Dedifferentiated amniotic fluid mesenchymal stem cell (primary cell): ENCODE results near the gene CWC25.
A peak's percentile ranks its signal among the peaks of the same experiment; 100 is the strongest.
"Not testable (repeated sequence)": the region's sequence is repeated elsewhere in the genome, so short reads cannot be mapped to it uniquely, and the experiment has no call there.

Experiments used
- DNase-seq: peaks from one replicate; pipeline ENCODE4 v3.0.0-alpha.2; 2016; ENCODE audit errors: extremely low spot score

CWC25 gene

GRCh38 chr17:38824899-38825761 lies at the start of gene CWC25:
Gene CWC25, minus strand, starts transcription at chr17:38825321. Its CDS starts 138 bp downstream, at chr17:38825183.
- peak; percentile 94 for DNase-seq

GRCh38 chr17:38873640-38874380 lies 48.7 kb upstream of the CWC25 start:
- DNase-seq = no peak

DNA sequence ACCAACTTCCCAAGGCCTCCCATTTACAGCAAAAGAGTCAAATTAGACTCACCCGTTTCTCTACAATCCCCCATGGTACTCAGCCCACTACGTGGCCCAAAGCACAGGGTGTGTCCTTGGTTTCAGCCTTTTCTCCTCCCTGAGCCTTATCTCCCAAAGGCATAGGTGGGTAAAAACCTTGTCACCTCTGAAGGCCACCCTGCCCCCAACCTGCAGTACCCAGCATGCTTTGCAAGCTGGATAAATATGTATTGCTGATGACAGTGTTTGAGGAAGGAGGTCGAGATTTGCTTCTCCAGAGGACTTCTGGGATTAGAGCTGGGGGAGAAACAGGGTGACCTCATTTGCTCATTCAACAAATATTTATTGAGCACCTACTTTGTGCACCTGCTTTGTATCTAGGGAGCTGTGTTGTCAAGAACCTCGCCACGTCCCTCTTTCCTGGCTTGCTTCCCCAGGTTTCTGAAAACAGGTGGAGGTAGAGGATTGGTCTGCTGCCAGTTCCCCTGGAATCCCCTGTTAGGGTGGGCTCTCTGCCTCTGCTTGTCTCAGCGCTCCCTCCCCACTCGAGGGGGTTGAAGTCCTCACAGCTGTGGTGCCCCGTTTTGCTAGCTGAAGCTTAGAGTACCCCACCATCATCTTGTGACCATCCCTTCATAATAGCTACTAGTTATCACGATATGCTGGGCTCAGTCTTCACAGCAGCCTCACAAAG lies 47.7 kb upstream of the CWC25 start:
- no peak for DNase-seq

GRCh38 chr17:38872027-38872511 lies 46.9 kb upstream of the CWC25 start:
- DNase-seq = no peak

DNA sequence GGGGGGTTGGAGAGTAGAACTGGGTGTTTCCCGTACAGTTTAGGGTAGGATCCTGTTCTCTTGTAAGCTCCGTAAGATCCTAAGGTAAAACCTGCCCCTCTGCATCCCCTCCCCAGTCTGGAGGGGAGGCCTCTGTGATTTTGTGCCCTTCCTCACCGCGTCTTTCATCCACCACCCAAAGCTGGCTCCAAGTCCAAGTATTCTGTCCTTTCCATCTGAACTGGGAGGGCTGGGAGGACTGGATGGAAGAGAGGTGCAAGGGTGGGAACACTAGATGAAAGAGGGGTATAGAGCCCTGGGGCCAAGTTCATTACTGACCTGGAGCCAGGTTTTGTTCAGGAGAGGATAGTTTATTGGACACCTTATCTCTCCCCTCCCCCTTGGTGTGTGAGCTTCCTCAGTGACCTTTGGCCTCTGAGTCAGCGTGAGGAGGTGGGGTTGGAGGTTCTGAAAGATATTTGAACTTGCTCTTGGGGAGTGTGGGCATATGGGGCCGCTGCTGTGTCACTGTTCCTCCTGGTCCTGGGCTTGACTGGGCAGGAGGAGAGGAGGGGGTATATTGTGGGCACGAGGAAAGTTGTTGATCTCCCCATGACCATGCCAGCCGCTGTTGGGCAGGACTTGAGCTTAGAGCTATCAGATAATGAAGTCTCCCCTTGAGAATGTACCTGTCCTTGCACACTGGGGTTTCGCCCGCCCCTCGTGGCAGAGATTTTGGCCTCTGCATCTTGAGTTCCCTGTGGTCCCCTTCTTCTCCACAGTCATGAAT lies 46.3 kb upstream of the CWC25 start:
- peak; percentile 39 for DNase-seq

GRCh38 chr17:38870259-38871165 lies 45.4 kb upstream of the CWC25 start:
- DNase-seq = no peak

GRCh38 chr17:38869526-38870258 lies 44.6 kb upstream of the CWC25 start, which contains the start of gene LASP1:
Gene LASP1, plus strand, starts transcription at chr17:38870058. Its CDS starts 132 bp downstream, at chr17:38870190.
- DNase-seq = peak; percentile 80

DNA sequence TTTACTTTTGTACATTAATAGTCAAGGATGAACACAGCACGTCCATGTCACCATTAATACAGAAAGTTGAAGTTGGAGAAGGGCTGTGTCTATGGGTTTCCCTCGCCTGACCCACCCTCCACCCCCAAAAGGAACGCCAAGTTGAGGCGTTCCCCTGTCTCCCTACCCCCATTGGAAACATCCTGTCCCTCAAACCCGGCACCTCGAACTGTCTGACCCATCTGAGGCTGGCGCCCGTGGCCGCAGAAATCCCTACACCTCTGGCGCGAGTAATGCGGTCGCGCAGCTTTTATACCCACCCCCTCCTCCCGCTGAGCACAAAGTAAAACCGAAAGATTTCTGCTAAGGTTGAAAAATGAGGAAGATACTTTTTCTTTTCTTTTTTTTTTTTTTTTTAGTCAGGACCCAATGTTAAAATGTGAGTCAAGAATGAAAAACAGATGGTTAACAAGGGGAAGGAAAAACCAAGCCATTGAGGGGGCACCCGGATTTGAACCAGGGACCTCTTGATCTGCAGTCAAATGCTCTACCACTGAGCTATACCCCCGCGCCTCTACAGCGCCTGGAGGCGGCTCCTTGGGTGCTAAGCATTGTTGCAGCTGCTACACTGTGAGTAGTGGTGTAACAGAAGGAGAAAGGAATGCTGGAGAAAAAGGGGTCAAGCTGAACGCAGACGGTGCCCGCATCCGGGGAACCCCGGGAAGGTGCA lies 43.9 kb upstream of the CWC25 start:
- peak; percentile 87 for DNase-seq

DNA sequence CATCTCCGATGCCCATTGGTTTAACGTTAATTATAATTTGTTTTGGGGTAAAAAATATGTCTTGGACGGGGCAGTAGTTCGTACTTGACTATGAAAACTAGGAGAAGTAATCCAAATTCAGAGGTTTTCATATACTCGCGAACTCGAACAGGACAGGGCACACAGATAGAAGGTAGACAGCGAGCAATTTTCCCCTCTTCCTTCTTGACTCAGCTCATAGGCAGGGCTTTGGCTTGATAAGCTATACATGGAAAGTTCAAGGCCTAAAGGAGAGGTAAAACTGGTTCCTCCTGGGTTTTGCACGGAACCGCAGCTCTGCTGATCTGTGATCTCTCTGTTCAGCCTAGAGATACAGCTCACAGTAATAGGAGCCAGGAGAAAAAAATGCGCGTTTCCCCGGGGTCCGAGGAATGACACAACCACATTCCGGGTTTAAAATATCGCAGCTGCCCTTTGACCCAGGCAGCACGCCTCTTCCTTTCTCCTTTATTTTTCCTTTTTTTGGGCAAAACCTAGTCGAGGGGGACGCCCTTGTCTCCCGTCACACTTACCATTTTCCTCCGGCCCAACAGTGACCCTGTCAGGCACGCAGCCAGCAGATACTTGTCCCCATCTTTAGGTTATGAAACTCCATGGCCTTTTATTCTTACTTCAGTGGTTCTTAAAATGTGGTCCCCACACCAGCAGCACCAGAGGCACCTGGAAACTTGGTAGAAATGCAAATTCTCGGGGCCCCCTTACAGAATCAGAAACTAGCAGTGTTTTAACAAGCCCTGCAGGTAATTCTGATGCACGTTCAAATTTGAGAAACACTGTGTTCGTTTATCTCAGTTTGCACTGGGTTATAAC lies 43.1 kb upstream of the CWC25 start:
- peak; percentile 52 for DNase-seq

DNA sequence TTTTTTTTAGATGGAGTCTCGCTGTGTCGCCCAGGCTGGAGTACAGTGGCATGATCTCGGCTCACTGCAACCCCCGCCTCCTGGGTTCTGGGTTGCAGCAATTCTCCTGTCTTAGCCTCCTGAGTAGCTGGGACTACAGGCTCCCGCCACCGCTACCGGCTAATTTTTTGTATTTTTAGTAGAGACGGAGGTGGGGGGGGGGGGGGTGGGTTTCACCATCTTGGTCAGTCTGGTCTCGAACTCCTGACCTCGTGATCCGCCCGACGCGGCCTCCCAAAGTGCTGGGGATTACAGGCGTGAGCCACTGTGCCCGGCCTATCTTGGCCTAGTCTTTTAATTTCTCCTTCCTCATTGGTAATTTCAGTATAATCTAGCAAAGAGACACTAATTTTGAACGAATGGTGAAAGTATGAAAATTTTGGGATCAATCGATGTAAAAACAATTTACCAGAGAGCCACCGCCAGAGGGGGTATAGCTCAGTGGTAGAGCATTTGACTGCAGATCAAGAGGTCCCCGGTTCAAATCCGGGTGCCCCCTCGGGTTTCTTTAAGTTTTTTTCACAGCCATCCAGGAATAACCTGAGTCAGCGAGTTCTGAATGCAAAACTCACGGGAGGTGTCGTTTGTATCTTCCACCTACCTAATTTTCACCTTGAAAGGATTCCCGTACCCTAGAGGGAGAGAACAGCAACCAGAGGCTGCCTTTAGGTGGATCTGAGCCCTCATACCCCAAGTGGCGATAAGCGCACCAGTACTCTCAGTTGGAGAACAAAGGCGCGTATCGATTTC lies 42.3 kb upstream of the CWC25 start:
- DNase-seq = peak; percentile 75

- no peak for DNase-seq
These were observed 39.7 kb upstream of the CWC25 start for GRCh38 chr17:38864636-38865398.

GRCh38 chr17:38861399-38861843 lies 36.3 kb upstream of the CWC25 start:
- no peak for DNase-seq

DNA sequence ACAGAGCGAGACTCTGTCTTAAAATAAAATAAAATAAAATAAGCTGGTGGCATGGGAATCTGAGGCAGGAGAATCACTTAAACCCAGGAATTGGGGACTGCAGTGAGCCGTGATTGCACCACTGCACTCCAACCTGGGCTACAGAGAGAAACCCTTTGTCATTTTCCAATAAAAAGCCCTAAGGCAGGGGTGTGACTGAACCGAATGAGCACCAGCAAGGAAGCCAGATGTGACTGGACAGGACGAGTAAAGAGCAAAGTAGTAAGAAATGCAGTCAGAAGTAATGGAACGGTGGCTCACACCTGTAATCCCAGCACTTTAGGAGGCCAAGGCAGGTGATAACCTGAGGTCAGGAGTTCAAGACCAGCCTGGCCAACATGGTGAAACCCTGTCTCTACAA lies 32.1 kb upstream of the CWC25 start:
- no peak for DNase-seq

GRCh38 chr17:38855101-38855714 lies 30.1 kb upstream of the CWC25 start:
- DNase-seq = not testable (repeated sequence)

DNA sequence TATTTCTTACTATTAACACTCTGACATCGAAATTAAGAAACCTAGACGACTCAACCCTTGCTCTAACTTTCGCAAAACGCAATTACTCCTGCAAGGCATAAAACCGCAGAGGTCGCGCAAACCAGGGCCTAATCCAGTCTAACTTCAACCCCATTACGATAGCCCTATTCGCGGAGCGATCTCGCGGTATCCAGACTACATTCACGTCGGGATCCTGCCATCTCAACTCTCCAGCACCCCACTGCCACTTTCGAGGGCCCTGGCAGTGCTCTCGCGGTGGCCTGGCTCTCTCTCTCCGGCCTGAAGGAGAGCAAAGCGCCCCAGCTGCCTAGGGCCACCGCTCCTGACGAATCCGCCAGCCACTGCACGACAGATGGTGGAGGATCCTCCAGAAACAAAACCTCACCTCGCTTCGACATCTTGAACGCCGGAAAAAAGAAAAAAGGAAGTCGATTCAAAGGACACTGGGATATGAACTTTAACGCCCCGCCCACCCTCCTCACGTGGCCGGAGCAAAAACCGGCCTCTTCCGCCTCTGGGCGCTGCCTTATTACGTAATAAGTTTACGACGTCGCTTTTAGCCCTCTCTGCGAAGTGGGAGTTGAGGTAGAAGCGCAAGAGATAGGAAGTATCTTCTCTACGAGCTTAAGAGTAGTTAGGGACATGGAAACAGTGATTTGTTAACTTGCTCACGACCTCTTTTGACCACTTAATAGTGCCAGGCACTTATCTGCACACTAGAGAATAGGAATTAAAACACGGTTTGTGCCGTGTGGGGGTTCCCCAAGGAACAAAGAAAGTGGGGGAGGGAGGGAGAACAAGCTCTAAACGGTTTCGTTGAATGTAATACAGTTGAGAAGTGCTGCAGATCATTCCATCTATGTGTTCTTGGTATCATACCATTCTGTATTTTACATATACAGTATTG lies 28.4 kb upstream of the CWC25 start, which contains the start of gene RPL23:
RPL23 (minus strand) TSS at position 430 of the 928 bp plus-strand sequence; CDS start at position 419, 11 bp downstream.
- peak; percentile 99 for DNase-seq
